MM.1S (cell line): Measurements from ENCODE around the gene FAM50A.

Source experiments
- EZH2 ChIP-seq: fragments of 300-600 bp; sonication (generic); optimal IDR thresholded peaks from 2 replicates; pipeline ENCODE3; 2017; ENCODE audit warnings: low read depth, mild to moderate bottlenecking, antibody characterized with exemption, low read length, mixed read lengths
- EZH2phosphoT487 ChIP-seq: fragments of 300-600 bp; sonication (generic); IDR thresholded peaks from 2 replicates; pipeline ENCODE4 v1.6.1; 2018; ENCODE audit warnings: antibody characterized with exemption, low read length
- TF ChIP-seq, protein P1 (sequence below): fragments of 300-600 bp; sonication (generic); IDR thresholded peaks from 2 replicates; pipeline ENCODE4 v1.5.1; 2016; ENCODE audit warnings: antibody characterized with exemption, low read length, mixed read lengths

DNA sequence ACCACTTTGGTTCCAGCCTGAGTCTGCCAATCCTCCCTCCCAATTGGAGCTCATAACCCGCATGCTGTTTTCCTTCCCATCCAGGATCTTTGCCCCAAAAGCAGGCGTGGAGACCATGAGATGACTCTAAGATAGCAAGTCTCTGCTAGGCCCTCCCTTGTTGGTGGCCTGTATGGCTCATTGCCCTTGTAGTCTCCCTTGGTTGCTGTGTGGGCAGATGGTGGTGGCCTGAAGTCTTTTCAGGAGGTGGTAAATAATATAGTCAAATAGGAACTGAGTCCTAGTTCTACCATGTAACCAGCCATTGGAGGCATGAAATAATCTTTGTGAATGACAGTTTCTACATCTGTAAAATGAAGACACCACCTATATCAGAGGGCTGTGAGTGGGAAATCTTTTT, 14.2 kb upstream of the FAM50A start:
- TF ChIP-seq, protein P1, sequence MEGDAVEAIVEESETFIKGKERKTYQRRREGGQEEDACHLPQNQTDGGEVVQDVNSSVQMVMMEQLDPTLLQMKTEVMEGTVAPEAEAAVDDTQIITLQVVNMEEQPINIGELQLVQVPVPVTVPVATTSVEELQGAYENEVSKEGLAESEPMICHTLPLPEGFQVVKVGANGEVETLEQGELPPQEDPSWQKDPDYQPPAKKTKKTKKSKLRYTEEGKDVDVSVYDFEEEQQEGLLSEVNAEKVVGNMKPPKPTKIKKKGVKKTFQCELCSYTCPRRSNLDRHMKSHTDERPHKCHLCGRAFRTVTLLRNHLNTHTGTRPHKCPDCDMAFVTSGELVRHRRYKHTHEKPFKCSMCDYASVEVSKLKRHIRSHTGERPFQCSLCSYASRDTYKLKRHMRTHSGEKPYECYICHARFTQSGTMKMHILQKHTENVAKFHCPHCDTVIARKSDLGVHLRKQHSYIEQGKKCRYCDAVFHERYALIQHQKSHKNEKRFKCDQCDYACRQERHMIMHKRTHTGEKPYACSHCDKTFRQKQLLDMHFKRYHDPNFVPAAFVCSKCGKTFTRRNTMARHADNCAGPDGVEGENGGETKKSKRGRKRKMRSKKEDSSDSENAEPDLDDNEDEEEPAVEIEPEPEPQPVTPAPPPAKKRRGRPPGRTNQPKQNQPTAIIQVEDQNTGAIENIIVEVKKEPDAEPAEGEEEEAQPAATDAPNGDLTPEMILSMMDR, result no peak
- TF ChIP-seq EZH2phosphoT487 (no peak), EZH2 (no peak)
